HCT116 (cell line): ENCODE results near the gene ATRN. TPM values are rescaled to one million over a fixed set of nuclear protein-coding genes. Genes with fewer than 3 reads are reported as not detected.

Source experiments
- ATAC-seq: fragments of 200-7000 bp; cut with Tn5 transposase; 2 replicates; pipeline ENCODE4 v1.9.1; 2020; ENCODE audit warnings: mild to moderate bottlenecking, moderate library complexity
- BruUV-seq: library from RNA; stranded (reverse); fragments of 400-500 nt; replicated peaks from 2 replicates; lab custom pipeline; 2021; lab: Mats Ljungman, UMichigan
- CTCF ChIA-PET: fragments of 300-600 bp; sonication (Branson Sonifier 250); formaldehyde crosslinking; loops from one replicate; lab custom pipeline; 2021; ENCODE audit warnings: antibody characterized with exemption; lab: Charles Lee
- POLR2A ChIA-PET: fragments of 300-600, 350-600 bp; sonication (Branson Sonifier 250); formaldehyde crosslinking; loops from one replicate; lab custom pipeline; 2021; ENCODE audit warnings: antibody characterized with exemption; lab: Charles Lee
- RAD21 ChIA-PET, 2 experiments: fragments of 300-600 bp; sonication (Branson Sonifier 250); formaldehyde crosslinking; loops; one replicate each; lab custom pipeline; 2023; ENCODE audit warnings: low total read pairs in 2 of 2; ENCODE audit not compliant: uncharacterized antibody in 2 of 2, unreplicated experiment in 2 of 2, low non-redundant PET in 1 of 2; lab: Charles Lee
- DNase-seq: peaks from one replicate; pipeline ENCODE4 v3.0.0-alpha.2; 2010; ENCODE audit warnings: low read depth, low spot score
- H2AFZ ChIP-seq: fragments of 200-600 bp; shearing (Covaris generic), sonication (generic); 2 replicates; pipeline ENCODE4 v1.6.1; 2017; ENCODE audit warnings: low read depth, mixed run types, mixed read lengths, antibody characterized with exemption, low read length; ENCODE audit not compliant: poor library complexity, severe bottlenecking
- H3K27ac ChIP-seq: 2 replicates; pipeline ENCODE4 v1.5.1; 2012; ENCODE audit warnings: low read depth, low read length
- H3K27me3 ChIP-seq: fragments of 200-600 bp; sonication (generic); 2 replicates; pipeline ENCODE4 v1.6.1; 2016; ENCODE audit warnings: mixed run types, low read length, mixed read lengths; ENCODE audit not compliant: insufficient read depth
- H3K36me3 ChIP-seq, 2 experiments: fragments of 200-500 bp in 1 of 2; fragments of 200-600 bp in 1 of 2; sonication (Bioruptor generic) in 1 of 2; sonication (generic) in 1 of 2; 2 replicates each; pipeline versions ENCODE4 v1.5.1 to v1.6.1; 2014 to 2016; ENCODE audit warnings: low read length in 2 of 2, inconsistent platforms in 1 of 2, mixed read lengths in 1 of 2, mixed run types in 1 of 2; ENCODE audit not compliant: insufficient read depth in 2 of 2, control insufficient read depth in 1 of 2
- H3K4me1 ChIP-seq, 2 experiments: fragments of 200-600 bp in 1 of 2; sonication (generic) in 1 of 2; 2 replicates each; pipeline versions ENCODE4 v1.5.1 to v1.6.1; 2012 to 2017; ENCODE audit warnings: low read length in 2 of 2, inconsistent platforms in 1 of 2, mild to moderate bottlenecking in 1 of 2, mixed read lengths in 1 of 2, mixed run types in 1 of 2, moderate library complexity in 1 of 2; ENCODE audit not compliant: insufficient read depth in 2 of 2, control insufficient read depth in 1 of 2
- H3K4me2 ChIP-seq: fragments of 200-600 bp; sonication (generic); 2 replicates; pipeline ENCODE4 v1.6.1; 2017; ENCODE audit warnings: mixed run types, low read length, mixed read lengths
- H3K4me3 ChIP-seq, 2 experiments: fragments of 200-600 bp in 1 of 2; sonication (generic) in 1 of 2; replicated peaks in 1 of 2; 2 replicates each; pipeline ENCODE4 v1.5.1; 2011 to 2016; ENCODE audit warnings: low read length in 2 of 2, control low read depth in 1 of 2, low read depth in 1 of 2, mild to moderate bottlenecking in 1 of 2, mixed read lengths in 1 of 2, mixed run types in 1 of 2
- H3K79me2 ChIP-seq: fragments of 200-600 bp; sonication (generic); 2 replicates; pipeline ENCODE4 v1.6.1; 2017; ENCODE audit warnings: mild to moderate bottlenecking, mixed run types, low read length, moderate library complexity, mixed read lengths; ENCODE audit not compliant: insufficient read depth
- H3K9ac ChIP-seq: fragments of 200-600 bp; sonication (generic); 2 replicates; pipeline ENCODE4 v1.6.1; 2016; ENCODE audit warnings: low read length, mixed read lengths
- H3K9me2 ChIP-seq: fragments of 200-600 bp; sonication (generic), shearing (Covaris generic); 2 replicates; pipeline ENCODE4 v1.6.1; 2017; ENCODE audit warnings: mixed run types, mild to moderate bottlenecking, moderate library complexity; ENCODE audit not compliant: insufficient read depth
- H3K9me3 ChIP-seq, 2 experiments: fragments of 200-500 bp in 1 of 2; fragments of 200-600 bp in 1 of 2; sonication (Bioruptor generic) in 1 of 2; sonication (generic) in 1 of 2; 2 replicates each; pipeline ENCODE4 v1.6.1; 2014 to 2017; ENCODE audit warnings: low read length in 2 of 2, mixed read lengths in 2 of 2, inconsistent platforms in 1 of 2, low read depth in 1 of 2, mild to moderate bottlenecking in 1 of 2, mixed run types in 1 of 2, moderate library complexity in 1 of 2; ENCODE audit not compliant: control insufficient read depth in 1 of 2, insufficient read depth in 1 of 2
- H4K20me1 ChIP-seq: fragments of 200-600 bp; sonication (generic), shearing (Covaris generic); 2 replicates; pipeline ENCODE4 v1.6.1; 2017; ENCODE audit warnings: mixed run types, mild to moderate bottlenecking, moderate library complexity; ENCODE audit not compliant: insufficient read depth
- ATF3 ChIP-seq: IDR thresholded peaks from 2 replicates; pipeline ENCODE4 v1.6.1; 2012
- CEBPB ChIP-seq: IDR thresholded peaks from 2 replicates; pipeline ENCODE4 v1.6.1; 2012; ENCODE audit warnings: low read depth
- CTCF ChIP-seq, 3 experiments: fragments of 200-600 bp in 1 of 3; sonication (generic) in 1 of 3; IDR thresholded peaks in 2 of 3; conservative IDR thresholded peaks in 1 of 3; 2 replicates each; pipeline ENCODE4 v1.5.1; 2012 to 2017; ENCODE audit warnings: low read depth in 2 of 3, low read length in 2 of 3, antibody characterized with exemption in 1 of 3, borderline replicate concordance in 1 of 3, control low read depth in 1 of 3, mild to moderate bottlenecking in 1 of 3, mixed read lengths in 1 of 3, mixed run types in 1 of 3, moderate library complexity in 1 of 3; ENCODE audit not compliant: insufficient read depth in 1 of 3
- EGR1 ChIP-seq: IDR thresholded peaks from 2 replicates; pipeline ENCODE4 v1.6.1; 2012; ENCODE audit warnings: low read depth
- EZH2phosphoT487 ChIP-seq: fragments of 200-600 bp; IDR thresholded peaks from 2 replicates; pipeline ENCODE4 v1.6.1; 2018; ENCODE audit warnings: antibody characterized with exemption, borderline replicate concordance
- FOSL1 ChIP-seq: IDR thresholded peaks from 2 replicates; pipeline ENCODE4 v1.6.1; 2012; ENCODE audit warnings: low read depth
- JUND ChIP-seq: IDR thresholded peaks from 2 replicates; pipeline ENCODE4 v1.6.1; 2012
- POLR2A ChIP-seq: IDR thresholded peaks from 2 replicates; pipeline ENCODE4 v1.7.0; 2011; ENCODE audit warnings: borderline replicate concordance; ENCODE audit not compliant: insufficient read depth, insufficient read length; ENCODE audit errors: extremely low read depth
- POLR2AphosphoS5 ChIP-seq: IDR thresholded peaks from 2 replicates; pipeline ENCODE4 v1.6.1; 2011; ENCODE audit warnings: mild to moderate bottlenecking, low read depth, low read length, moderate library complexity
- RAD21 ChIP-seq: IDR thresholded peaks from 2 replicates; pipeline ENCODE4 v1.6.1; 2012; ENCODE audit warnings: low read depth, mild to moderate bottlenecking
- REST ChIP-seq: IDR thresholded peaks from 2 replicates; pipeline ENCODE4 v1.6.1; 2012; ENCODE audit warnings: low read depth
- SIN3A ChIP-seq: IDR thresholded peaks from 2 replicates; pipeline ENCODE4 v1.6.1; 2012; ENCODE audit warnings: low read depth
- SRF ChIP-seq: IDR thresholded peaks from 2 replicates; pipeline ENCODE4 v1.6.1; 2012; ENCODE audit warnings: low read depth
- TCF7L2 ChIP-seq: IDR thresholded peaks from 2 replicates; pipeline ENCODE4 v1.7.0; 2011; ENCODE audit warnings: borderline replicate concordance, inconsistent platforms; ENCODE audit not compliant: insufficient read depth, insufficient read length; ENCODE audit errors: extremely low read depth
- ZBTB33 ChIP-seq: IDR thresholded peaks from 2 replicates; pipeline ENCODE4 v1.6.1; 2011; ENCODE audit warnings: mild to moderate bottlenecking, low read length, moderate library complexity; ENCODE audit not compliant: insufficient replicate concordance; ENCODE audit errors: extremely low read depth
- ZFX ChIP-seq: fragments of 450-650 bp; IDR thresholded peaks from 2 replicates; pipeline ENCODE4 v1.6.1; 2017
- intact Hi-C: fragments of 100-400 bp; cut with micrococcal nuclease; formaldehyde crosslinking; loops from 2 replicates; pipeline ENCODE4 v1.10.0; 2022
- total RNA-seq: library from RNA; stranded (reverse); gene quantifications from one replicate; pipeline ENCODE4 v1.2.1, GENCODE V29; 2021; ENCODE audit not compliant: unreplicated experiment

The ATRN gene
- total RNA-seq, 1 experiment from 2014 or later: 24.4 TPM

GRCh38 chr20:3505148-3505547 is 34.3 kb downstream of the ATRN start (continued):
- TF ChIP-seq REST: no peak
- no peak for TF ChIP-seq RAD21
- TF ChIP-seq SRF: no peak
- no peak for TF ChIP-seq CEBPB

- no TSS peak for BruUV-seq
- Histone ChIP-seq H3K4me2 (no peak overlapping the region), H3K27me3 (no peaks in the 10 kb centered on the region), H3K9ac (no peak overlapping the region), H3K36me3 (no peaks in the 10 kb centered on the region), H4K20me1 (no peaks in the 10 kb centered on the region), H3K79me2 (peaks cover 5% of the 10 kb centered on the region)
- POLR2A ChIA-PET: no interaction called here
- intact Hi-C loops: no loop called here
- TF ChIP-seq TCF7L2: no peak
- no peak for TF ChIP-seq CEBPB
- TF ChIP-seq ATF3: no peak
- no peak for TF ChIP-seq EZH2phosphoT487
- TF ChIP-seq SIN3A: no peak
- no peak for TF ChIP-seq POLR2A
- TF ChIP-seq FOSL1: no peak
- TF ChIP-seq JUND: no peak
- no peak for TF ChIP-seq CTCF (IDR thresholded peaks at IDR 0.05 in 2 of 3, conservative IDR thresholded peaks at IDR 0.05 in 1 of 3; ENCODE audit: borderline replicate concordance in 1 of 3, insufficient read depth in 1 of 3, low read depth in 2 of 3, low read length in 2 of 3)
- no peak for TF ChIP-seq ZBTB33
- no peak for TF ChIP-seq SRF
- TF ChIP-seq ZFX: no peak
- no peak for TF ChIP-seq RAD21
- no peak for TF ChIP-seq EGR1
- TF ChIP-seq POLR2AphosphoS5: no peak
- TF ChIP-seq, all 23 proteins: peak for 0
- Histone ChIP-seq H3K27ac (no peak overlapping the region), H3K9me3 (no peaks in the 10 kb centered on the region), H3K9me2 (no peaks in the 10 kb centered on the region), H3K4me3 (no peak overlapping the region), H2AFZ (no peak overlapping the region), H3K4me1 (no peaks in the 10 kb centered on the region)
- CTCF ChIA-PET: no interaction called here
- DNase-seq (no peak), ATAC-seq (no peak)
- RAD21 ChIA-PET: no interaction called here
Measured at GRCh38 chr20:3509064-3509463, 38.2 kb downstream of the ATRN start.
